ENCODE data around the gene ELL2. TPM values are rescaled to one million over a fixed set of nuclear protein-coding genes. Genes with fewer than 3 reads are reported as not detected.

The ELL2 gene
- total RNA-seq, 1 experiment from 2014 or later, result 27.5 TPM

- Histone ChIP-seq H3K4ac (ENCODE audit: low read depth, low read length) (no peak overlapping the region), H3K4me2 (ENCODE audit: insufficient read depth, insufficient read length, low read length) (no peak overlapping the region), H3K4me1 (ENCODE audit: insufficient read depth, low read length) (peaks cover 10% of the 10 kb centered on the region; the same call in 1 of the 2 replicates), H2BK20ac (ENCODE audit: low read depth, low read length, poor library complexity, severe bottlenecking) (no peak overlapping the region), H3K9me3 (ENCODE audit: control insufficient read depth, low read depth, low read length) (no peaks in the 10 kb centered on the region), H2BK120ac (ENCODE audit: low read depth, low read length, poor library complexity, severe bottlenecking) (no peak overlapping the region), H2BK12ac (ENCODE audit: insufficient read length, low read depth, low read length) (no peak overlapping the region), H3K79me2 (ENCODE audit: insufficient read depth, low read length) (no peaks in the 10 kb centered on the region; the same call in 1 of the 2 replicates), H2AK5ac (ENCODE audit: insufficient read length, low read length) (no peak overlapping the region), H4K5ac (ENCODE audit: insufficient read length, low read depth, low read length) (no peak overlapping the region), H3K23me2 (ENCODE audit: insufficient read length, low read depth, low read length, poor library complexity, severe bottlenecking) (no peaks in the 10 kb centered on the region), H2BK15ac (ENCODE audit: low read depth, low read length) (no peak overlapping the region), H4K8ac (replicated peaks; ENCODE audit: insufficient read length, low read depth, low read length) (no peak overlapping the region), H3K27me3 (ENCODE audit: insufficient read depth, low read length) (no peaks in the 10 kb centered on the region; the same call in 1 of the 2 replicates), H2BK5ac (ENCODE audit: insufficient read length, low read length) (no peak overlapping the region), H3K56ac (ENCODE audit: insufficient read length, low read depth, low read length) (no peak overlapping the region), H3K79me1 (ENCODE audit: insufficient read depth, low read depth, low read length, poor library complexity, severe bottlenecking) (no peaks in the 10 kb centered on the region), H3K18ac (ENCODE audit: insufficient read length, low read depth, low read length) (no peak overlapping the region), H3K14ac (ENCODE audit: insufficient read depth, low read length) (no peak overlapping the region), H3K9ac (ENCODE audit: extremely low read depth, insufficient read length, low read length) (no peak overlapping the region), H3K27ac (ENCODE audit: insufficient read length, low read depth, low read length) (no peak overlapping the region), H3T11ph (ENCODE audit: low read length) (no peak overlapping the region), H3K23ac (ENCODE audit: insufficient read length, low read depth, low read length) (no peak overlapping the region), H4K20me1 (ENCODE audit: control insufficient read depth, insufficient read depth, insufficient read length) (peaks cover 3% of the 10 kb centered on the region), H2AFZ (ENCODE audit: low read length) (no peak overlapping the region), H4K91ac (ENCODE audit: insufficient read length, low read depth, low read length) (no peak overlapping the region)
- Mint-ChIP-seq H3K4me3 (no peak overlapping the region), H3K9me3 (no peaks in the 10 kb centered on the region), H3K27me3 (ENCODE audit: low read depth) (peaks cover 5% of the 10 kb centered on the region), H3K27ac (no peak overlapping the region), H3K36me3 (ENCODE audit: insufficient read depth in 1 of 3, low read depth in 3 of 3) (peaks cover 0 to 15% (median 4%) of the 10 kb centered on the region in 3 experiments; a peak in 4 of 7 replicates), H3K4me1 (peaks cover 30 to 36% of the 10 kb centered on the region in 2 experiments)
- no CpG with 5 or more reads among the region's 3 CpGs for WGBS (ENCODE audit: extremely low coverage, insufficient read length, low lambda C conversion rate)
- no peak for TF ChIP-seq CTCF (conservative IDR thresholded peaks at IDR 0.05)
- DNase-seq, result no peak
These were observed 6.9 kb downstream of the ELL2 start for GRCh38 chr5:95954716-95955115.
